DND-41 (cell line): ENCODE data around the gene THSD7B.
"Not testable (repeated sequence)": the region's sequence is repeated elsewhere in the genome, so short reads cannot be mapped to it uniquely, and the experiment has no call there.

Experiments used
- ATAC-seq: fragments of 200-7000 bp; cut with Tn5 transposase; 3 replicates; pipeline ENCODE4 v1.9.1; 2021; ENCODE audit warnings: low read depth; ENCODE audit not compliant: insufficient read depth
- DNase-seq: peaks from one replicate; pipeline ENCODE4 v3.0.0-alpha.2; 2020
- H2AFZ ChIP-seq: 2 replicates; pipeline ENCODE4 v1.6.0; 2012; ENCODE audit warnings: low read depth, low read length
- H3K27ac ChIP-seq: 2 replicates; pipeline ENCODE4 v1.5.1; 2012; ENCODE audit warnings: low read length, inconsistent platforms
- H3K27me3 ChIP-seq: fragments of 200-600 bp; sonication (generic); 2 replicates; pipeline ENCODE4 v1.6.0; 2012; ENCODE audit warnings: low read length, mild to moderate bottlenecking, inconsistent platforms; ENCODE audit not compliant: insufficient read depth, poor library complexity
- H3K36me3 ChIP-seq: 2 replicates; pipeline ENCODE4 v1.5.1; 2012; ENCODE audit warnings: low read length, inconsistent platforms; ENCODE audit not compliant: insufficient read depth
- H3K4me1 ChIP-seq: 2 replicates; pipeline ENCODE4 v1.5.1; 2012; ENCODE audit warnings: mild to moderate bottlenecking, low read length; ENCODE audit not compliant: insufficient read depth
- H3K4me2 ChIP-seq: 2 replicates; pipeline ENCODE4 v1.6.0; 2012; ENCODE audit warnings: mild to moderate bottlenecking, moderate library complexity, low read length, inconsistent platforms; ENCODE audit not compliant: insufficient read depth
- H3K4me3 ChIP-seq, 2 experiments: fragments of 200-600 bp in 1 of 2; shearing (Covaris generic) in 1 of 2; 2 replicates each; pipeline ENCODE4 v1.5.1; 2012 to 2016; ENCODE audit warnings: inconsistent platforms in 2 of 2, low read length in 2 of 2, mild to moderate bottlenecking in 2 of 2, low read depth in 1 of 2, moderate library complexity in 1 of 2
- H3K79me2 ChIP-seq: 2 replicates; pipeline ENCODE4 v1.6.0; 2012; ENCODE audit warnings: low read length, inconsistent platforms; ENCODE audit not compliant: insufficient read depth
- H3K9ac ChIP-seq: 2 replicates; pipeline ENCODE4 v1.6.0; 2012; ENCODE audit warnings: low read depth, mild to moderate bottlenecking, inconsistent platforms, low read length, moderate library complexity
- H3K9me3 ChIP-seq: 2 replicates; pipeline ENCODE4 v1.5.1; 2012; ENCODE audit warnings: low read length, moderate library complexity, mild to moderate bottlenecking, inconsistent platforms; ENCODE audit not compliant: insufficient read depth, severe bottlenecking
- H4K20me1 ChIP-seq: 2 replicates; pipeline ENCODE4 v1.6.0; 2012; ENCODE audit warnings: low read length; ENCODE audit not compliant: insufficient read depth
- EZH2 ChIP-seq: IDR thresholded peaks from 3 replicates; pipeline ENCODE4 v1.6.1; 2012; ENCODE audit warnings: borderline replicate concordance, low read depth, mild to moderate bottlenecking, moderate library complexity, low read length, inconsistent platforms; ENCODE audit not compliant: severe bottlenecking
- TF ChIP-seq, protein P1 (sequence below): IDR thresholded peaks from 2 replicates; pipeline ENCODE4 v1.5.1; 2012; ENCODE audit warnings: borderline replicate concordance, low read length, moderate library complexity, mild to moderate bottlenecking; ENCODE audit not compliant: poor library complexity, severe bottlenecking; ENCODE audit errors: extremely low read depth

The THSD7B gene

DNA sequence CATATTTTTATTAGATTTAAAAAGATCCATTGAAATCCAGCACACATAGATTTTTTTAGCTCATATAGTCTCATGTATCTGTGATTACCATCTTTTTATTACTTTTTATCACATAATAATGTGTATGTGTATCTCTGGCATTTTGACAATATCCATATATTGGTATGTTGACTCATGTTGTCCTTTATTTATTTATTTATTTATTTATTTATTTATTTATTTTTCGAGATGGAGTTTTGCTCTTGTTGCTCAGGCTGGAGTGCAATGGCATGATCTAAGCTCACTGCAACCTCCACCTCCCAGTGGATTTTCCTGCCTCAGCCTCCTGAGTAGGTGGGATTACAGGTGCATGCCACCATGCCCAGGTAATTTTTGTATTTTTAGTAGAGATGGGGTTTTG lies 823.2 kb downstream of the THSD7B start:
- H3K79me2 ChIP-seq, H3K27ac ChIP-seq, DNase-seq, H3K4me2 ChIP-seq, H3K9ac ChIP-seq, H3K4me1 ChIP-seq, H3K9me3 ChIP-seq, H3K4me3 ChIP-seq, H3K27me3 ChIP-seq, ATAC-seq, H2AFZ ChIP-seq, H3K36me3 ChIP-seq, H4K20me1 ChIP-seq: not testable (repeated sequence)

DNA sequence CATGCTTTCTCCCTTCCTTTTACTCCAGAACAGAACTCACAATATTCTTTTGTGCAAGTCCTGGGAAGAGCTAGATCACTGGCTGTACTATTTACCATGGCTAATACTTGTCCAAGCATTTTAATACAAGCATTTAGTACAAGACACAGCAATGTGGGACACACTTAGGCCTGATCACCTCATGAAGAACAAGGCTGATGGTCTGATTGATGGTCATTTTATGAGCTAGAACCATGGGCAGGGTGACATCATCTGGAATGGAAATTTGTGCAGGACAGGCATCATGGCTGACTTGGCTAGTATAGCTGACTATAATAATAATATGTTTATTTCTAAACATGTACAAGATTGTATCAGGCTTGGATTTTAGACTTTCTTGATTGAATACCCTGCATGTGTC lies 824.8 kb downstream of the THSD7B start:
- Histone ChIP-seq H3K27me3 (no peaks in the 10 kb centered on the region), H2AFZ (no peak overlapping the region), H3K4me1 (no peaks in the 10 kb centered on the region), H3K27ac (no peak overlapping the region), H3K79me2 (no peaks in the 10 kb centered on the region), H3K9me3 (no peaks in the 10 kb centered on the region), H3K4me3 (no peak overlapping the region), H3K36me3 (no peaks in the 10 kb centered on the region), H3K4me2 (no peak overlapping the region), H4K20me1 (no peaks in the 10 kb centered on the region), H3K9ac (no peak overlapping the region)
- no peak for ATAC-seq
- no peak for DNase-seq
- no peak for TF ChIP-seq EZH2

DNA sequence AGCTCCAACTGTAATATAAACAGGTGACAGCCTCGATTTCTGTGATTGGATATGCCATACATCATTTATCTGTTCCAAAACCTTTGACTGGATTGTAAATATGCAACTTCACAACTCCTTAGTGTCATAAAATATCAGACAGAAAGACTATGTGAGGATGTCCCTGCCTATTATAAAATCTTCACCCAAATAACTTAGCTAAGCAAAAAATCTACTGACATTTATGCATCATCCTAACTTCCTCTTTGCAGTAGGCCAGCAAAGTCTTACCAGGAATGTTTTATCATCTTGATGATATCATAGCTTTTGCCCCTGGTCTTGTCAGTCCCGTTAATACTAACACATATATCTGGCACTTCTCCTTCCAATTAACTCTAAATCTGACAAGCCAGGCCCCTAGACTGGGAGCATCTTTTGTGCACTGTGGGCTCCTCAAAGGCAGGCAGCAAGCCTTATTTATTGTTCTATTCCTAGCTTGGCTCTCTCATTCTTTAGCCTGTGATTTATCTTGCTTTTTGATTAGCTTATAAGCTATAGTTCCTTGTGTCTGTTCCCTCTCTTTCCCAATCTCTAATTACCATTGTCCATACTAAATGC lies 842.5 kb downstream of the THSD7B start:
- H3K9ac ChIP-seq: no peak overlapping the region
- H4K20me1 ChIP-seq: no peaks in the 10 kb centered on the region
- TF ChIP-seq EZH2: no peak
- TF ChIP-seq, protein P1, sequence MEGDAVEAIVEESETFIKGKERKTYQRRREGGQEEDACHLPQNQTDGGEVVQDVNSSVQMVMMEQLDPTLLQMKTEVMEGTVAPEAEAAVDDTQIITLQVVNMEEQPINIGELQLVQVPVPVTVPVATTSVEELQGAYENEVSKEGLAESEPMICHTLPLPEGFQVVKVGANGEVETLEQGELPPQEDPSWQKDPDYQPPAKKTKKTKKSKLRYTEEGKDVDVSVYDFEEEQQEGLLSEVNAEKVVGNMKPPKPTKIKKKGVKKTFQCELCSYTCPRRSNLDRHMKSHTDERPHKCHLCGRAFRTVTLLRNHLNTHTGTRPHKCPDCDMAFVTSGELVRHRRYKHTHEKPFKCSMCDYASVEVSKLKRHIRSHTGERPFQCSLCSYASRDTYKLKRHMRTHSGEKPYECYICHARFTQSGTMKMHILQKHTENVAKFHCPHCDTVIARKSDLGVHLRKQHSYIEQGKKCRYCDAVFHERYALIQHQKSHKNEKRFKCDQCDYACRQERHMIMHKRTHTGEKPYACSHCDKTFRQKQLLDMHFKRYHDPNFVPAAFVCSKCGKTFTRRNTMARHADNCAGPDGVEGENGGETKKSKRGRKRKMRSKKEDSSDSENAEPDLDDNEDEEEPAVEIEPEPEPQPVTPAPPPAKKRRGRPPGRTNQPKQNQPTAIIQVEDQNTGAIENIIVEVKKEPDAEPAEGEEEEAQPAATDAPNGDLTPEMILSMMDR: no peak
- no peak overlapping the region for H3K27ac ChIP-seq
- no peak overlapping the region for H2AFZ ChIP-seq
- H3K9me3 ChIP-seq: no peaks in the 10 kb centered on the region
- H3K4me2 ChIP-seq: no peak overlapping the region
- no peaks in the 10 kb centered on the region for H3K27me3 ChIP-seq
- no peak overlapping the region for H3K4me3 ChIP-seq
- H3K4me1 ChIP-seq: no peaks in the 10 kb centered on the region
- no peaks in the 10 kb centered on the region for H3K79me2 ChIP-seq
- ATAC-seq (no peak), DNase-seq (no peak)
- no peaks in the 10 kb centered on the region for H3K36me3 ChIP-seq

DNA sequence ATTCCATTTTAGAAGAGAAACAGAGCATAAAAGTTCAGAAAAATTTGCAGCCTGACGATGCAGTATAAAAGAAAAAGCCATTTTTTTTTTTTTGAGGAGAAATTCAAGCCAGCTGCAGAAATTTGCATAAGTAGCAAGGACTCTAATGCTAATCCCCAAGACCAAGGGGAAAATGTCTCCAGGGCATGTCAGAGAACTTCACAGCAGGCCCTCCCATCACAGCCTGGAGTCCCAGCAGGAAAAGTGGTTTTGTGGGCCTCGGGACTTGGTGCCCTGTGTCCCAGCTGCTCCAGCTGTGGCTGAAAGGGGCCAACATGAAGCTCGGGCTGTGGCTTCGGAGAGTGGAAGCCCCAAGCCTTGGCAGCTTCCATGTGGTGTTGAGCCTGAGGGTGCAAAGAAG lies 873.6 kb downstream of the THSD7B start:
- Histone ChIP-seq H3K27ac (no peak overlapping the region), H3K79me2 (no peaks in the 10 kb centered on the region), H2AFZ (no peak overlapping the region), H3K27me3 (no peaks in the 10 kb centered on the region), H3K4me2 (no peak overlapping the region), H4K20me1 (no peaks in the 10 kb centered on the region), H3K9ac (no peak overlapping the region), H3K9me3 (no peaks in the 10 kb centered on the region), H3K4me3 (no peak overlapping the region), H3K4me1 (no peaks in the 10 kb centered on the region), H3K36me3 (no peaks in the 10 kb centered on the region)
- no peak for TF ChIP-seq EZH2
- TF ChIP-seq, protein P1: no peak
- ATAC-seq: no peak
- no peak for DNase-seq
